GM23248 (cell line): ENCODE results near the gene DTX2.
"Not testable (repeated sequence)": the region's sequence is repeated elsewhere in the genome, so short reads cannot be mapped to it uniquely, and the experiment has no call there.

Experiments used
- EZH2 ChIP-seq: fragments of 200-600 bp; sonication (generic); IDR thresholded peaks from 2 replicates; pipeline ENCODE4 v1.6.1; 2018; ENCODE audit warnings: antibody characterized with exemption, mild to moderate bottlenecking; ENCODE audit not compliant: insufficient read depth, poor library complexity, severe bottlenecking
- EZH2phosphoT487 ChIP-seq: fragments of 200-600 bp; sonication (generic); IDR thresholded peaks from 2 replicates; pipeline ENCODE4 v1.6.1; 2018; ENCODE audit warnings: antibody characterized with exemption, moderate library complexity, mild to moderate bottlenecking, low read depth; ENCODE audit not compliant: insufficient read depth

GRCh38 chr7:76492139-76492538 lies 30.6 kb downstream of the DTX2 start:
- TF ChIP-seq EZH2, EZH2phosphoT487: not testable (repeated sequence)
